Fibroblast of skin of left biceps (primary cell): ENCODE data around the gene SRSF10.
"Not testable (repeated sequence)": the region's sequence is repeated elsewhere in the genome, so short reads cannot be mapped to it uniquely, and the experiment has no call there.

ENCODE experiments used
- DNase-seq, 2 experiments: peaks; one replicate each; pipeline ENCODE4 v3.0.0-alpha.2; 2013; ENCODE audit warnings: low read depth in 2 of 2

The SRSF10 gene

DNA sequence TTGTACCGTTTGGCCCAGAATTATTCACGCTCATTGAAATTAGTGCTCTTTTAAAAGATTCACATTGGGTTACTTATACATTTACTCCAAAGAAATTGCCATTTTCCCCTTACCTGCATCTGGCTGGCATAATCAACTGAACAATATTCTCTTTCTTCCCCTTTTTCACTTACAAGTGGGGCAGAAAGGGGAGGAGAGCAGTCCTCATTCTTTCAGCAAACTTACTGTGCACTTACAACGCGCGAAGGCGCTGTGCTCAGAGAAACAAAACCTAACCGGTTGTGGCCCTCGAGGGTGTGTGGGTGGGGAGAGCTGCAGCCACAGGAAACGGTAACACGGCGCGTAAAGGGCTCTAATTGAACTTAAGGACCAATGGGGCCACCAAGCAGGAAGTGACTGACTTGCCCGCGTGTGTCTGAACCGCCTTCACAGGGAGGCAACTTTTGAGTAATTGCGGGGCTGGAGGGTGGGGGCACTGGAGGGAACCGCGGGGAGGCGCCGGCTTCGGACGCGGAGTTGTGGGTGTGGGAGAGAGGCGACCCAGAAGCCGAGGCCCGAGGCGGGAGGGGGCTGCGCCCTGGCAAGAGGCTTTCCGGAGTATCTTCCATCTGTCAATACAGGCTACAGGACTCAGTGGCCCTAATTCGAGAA, 21.2 kb downstream of the SRSF10 start:
- peak in 1 of 2 experiments; percentile 44 for DNase-seq

DNA sequence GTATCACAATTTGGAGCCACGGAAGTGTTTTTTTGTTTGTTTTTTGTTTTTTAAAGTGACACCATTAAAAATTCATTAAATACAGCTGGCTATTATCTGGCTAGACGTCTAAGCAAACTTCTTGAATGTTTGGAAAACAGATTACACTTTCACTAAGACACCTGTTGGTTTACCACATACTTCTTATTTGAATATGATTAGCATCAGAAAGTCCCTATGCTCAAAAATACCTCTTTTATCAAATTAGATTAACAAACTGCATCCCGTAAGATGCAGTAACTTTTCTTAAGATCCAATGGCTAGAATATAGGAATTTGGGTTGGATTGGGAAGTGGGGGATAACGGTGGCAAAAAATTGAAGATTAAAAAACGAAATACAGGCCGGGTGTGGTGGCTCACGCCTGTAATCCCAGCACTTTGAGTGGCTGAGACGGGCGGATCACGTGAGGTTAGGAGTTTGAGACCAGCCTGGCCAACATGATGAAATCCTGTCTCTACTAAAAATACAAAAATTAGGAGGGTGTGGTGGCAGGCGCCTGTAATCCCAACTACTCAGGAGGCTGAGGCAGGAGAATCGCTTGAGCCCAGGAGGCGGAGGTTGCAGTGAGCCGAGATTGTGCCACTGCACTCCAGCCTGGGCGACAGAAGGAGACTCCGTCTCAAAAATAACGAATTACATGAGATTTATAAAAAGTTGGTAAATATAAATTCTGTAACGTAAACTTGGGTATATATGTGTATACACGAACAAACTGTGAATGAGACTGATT, 21.9 kb downstream of the SRSF10 start:
- DNase-seq = not testable (repeated sequence)

DNA sequence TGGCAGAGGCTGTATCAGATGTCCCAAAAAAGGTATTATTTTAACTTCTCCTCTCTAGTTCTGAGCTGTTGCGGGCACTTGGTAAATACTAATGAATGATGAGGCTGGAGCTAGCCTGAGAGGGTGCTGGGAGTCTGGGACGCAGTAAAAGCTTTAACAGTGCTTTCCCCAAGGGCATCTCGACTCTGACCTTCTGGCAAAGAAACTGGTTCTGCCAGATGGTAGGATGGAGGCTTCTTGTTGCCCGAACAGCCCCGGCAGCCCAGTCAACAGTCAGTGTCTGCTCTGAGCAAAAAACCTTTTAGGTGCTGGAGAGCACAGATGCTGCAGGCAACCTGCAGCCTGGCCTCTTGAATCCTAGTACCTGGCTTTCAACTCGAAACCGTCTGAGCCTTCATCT, 23.0 kb downstream of the SRSF10 start:
- no peak for DNase-seq

DNA sequence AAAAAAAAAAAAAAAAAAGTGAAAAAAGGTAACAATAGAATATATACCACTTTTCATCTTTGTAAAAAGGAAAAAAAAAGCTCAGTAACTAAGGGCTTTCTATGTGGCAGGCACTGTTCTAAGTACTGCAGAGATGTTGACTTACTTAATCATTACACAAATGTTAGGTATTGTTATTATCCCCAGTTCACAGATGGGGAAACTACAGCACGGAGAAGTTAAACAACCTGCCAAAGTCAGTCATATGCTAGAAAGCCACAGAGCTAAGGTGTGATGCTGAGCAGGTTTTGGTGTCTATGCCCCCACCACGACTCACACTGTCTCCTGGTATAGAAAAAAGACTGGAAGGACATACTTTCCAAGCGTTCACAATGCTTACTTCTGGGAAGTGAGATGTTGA, 27.1 kb downstream of the SRSF10 start:
- DNase-seq = no peak

DNA sequence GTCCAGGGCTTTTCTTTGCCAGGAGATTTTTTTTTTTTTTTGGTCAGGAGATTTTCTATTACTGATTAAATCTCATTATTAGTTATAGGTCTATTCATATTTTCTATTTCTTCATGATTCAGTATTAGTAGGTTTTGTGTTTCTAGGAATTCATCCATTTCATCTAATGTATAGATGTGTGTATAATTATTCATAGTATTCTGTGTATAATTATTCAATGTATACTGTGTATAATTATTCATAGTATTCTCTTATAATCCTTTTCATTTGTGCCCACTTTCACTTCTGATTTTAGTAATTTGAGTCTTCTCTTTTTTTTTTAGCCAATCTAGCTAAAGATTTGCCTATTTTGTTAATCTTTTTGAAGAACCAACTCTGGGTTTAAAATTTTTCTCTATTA, 32.8 kb downstream of the SRSF10 start:
- DNase-seq = no peak

DNA sequence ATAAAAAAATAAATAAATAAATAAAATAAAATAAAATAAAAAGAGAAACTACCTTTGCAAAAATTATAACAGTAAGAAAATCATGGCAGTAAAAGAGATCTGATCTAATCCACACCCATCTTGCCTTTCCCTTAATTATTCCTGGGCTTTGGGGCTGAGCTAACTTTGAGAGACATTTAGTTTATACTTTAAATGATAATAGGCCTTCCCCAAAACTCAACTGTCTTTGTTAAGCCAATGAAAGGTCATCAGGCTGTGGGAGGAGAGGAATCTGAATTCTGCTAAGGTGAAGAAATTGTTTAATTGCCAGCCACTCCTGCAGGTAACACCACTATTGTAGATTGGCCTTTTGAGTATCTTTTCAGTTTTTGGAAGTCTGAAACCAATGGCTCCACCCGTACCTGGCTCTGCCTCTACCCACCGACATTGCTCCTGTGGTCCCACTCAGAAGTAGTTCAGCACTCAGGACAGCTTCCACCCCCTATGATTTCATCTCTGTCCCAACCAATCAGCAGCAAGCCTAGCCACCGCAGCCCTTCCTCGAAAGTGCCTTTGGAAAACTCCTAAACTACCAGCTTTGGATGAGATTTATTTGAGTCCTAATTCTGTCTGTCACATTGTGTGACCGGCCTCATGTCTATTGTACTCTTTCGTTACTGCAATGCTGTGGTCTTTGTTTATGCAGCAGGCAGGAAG, 43.5 kb downstream of the SRSF10 start:
- DNase-seq = no peak

DNA sequence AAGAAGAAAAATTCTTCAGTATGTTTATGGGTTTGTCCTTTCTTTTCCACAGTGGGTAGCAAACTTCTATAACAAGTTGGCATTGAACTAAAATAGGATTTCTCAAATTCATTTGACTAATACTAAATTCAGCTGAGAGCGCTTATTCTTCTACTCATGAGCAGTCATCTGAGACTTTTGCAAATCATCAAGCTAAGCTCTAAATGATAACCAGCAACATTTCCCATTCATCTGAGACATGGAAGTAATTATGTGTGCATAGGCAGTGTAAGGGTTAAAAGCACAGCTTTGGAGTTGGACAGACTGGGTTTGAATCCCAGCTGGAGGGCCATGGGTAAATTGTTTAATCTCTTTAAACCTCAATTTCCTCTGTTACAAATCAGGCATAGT, 48.6 kb downstream of the SRSF10 start:
- DNase-seq = no peak

DNA sequence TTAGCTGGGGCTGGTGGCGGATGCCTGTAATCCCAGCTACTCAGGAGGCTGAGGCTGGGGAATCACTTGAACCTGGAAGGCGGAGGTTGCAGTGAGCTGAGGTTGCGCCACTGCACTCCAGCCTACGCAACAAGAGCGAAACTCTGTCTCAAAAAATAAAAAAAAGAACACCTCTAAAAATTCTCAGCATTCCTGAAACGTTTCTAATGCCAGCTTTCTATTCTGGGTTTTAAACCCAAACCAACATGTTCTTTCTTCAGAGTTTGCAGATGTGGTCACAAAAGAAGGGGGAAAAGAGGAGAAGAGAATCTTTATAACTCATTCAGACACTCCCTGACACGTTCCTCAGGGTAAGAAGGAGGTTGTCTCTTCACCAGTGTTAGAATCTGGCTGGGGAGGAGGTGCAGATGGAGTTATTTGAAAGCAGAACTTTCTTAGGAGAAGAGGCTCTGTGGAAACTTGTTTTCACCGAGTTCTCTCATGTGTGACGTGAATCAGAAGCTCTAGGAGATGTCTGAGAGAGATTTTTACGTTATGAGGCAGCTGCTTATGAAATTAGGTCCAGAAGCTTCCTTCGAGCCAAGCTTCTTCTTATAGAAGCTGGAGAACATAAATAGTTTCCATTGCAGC, 49.2 kb downstream of the SRSF10 start:
- DNase-seq = peak; percentile 41

DNA sequence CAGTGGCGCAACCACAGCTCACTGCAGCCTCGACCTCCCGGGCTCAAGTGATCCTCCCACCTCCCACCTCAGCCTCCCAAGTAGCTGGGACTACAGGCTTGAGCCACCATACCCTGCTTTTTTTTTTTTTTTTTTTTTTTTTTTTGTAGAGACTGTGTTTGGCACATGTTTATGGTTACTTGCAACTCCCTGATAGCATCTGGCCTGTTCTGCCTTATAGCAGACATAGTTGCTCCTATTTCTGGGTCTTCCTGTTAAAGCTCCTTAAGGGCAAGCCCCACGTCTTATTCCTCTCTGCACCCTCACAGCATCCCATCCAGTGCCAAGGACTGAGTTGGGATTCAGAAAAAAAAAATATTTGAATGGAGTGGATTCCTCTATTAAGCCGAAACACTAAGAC, 49.9 kb downstream of the SRSF10 start:
- DNase-seq = no peak

DNA sequence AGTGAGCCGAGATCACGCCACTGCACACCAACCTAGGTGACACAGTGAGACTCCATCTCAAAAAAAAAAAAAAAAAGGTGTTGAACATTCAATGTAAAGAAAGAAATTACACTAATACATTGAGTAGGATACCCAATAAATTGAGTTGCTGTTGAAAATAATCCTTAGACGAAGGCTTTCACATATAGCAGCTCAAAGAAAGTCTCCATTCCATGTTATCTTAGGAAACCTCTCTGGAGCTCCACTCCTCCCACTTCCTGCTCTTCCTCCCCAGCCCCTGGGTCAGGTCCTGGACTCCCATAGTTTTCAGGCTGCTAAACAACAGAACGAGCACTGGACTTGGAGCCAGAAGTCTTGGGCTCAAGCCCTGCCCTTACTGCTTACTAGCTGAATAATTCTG, 51.3 kb downstream of the SRSF10 start:
- no peak for DNase-seq

DNA sequence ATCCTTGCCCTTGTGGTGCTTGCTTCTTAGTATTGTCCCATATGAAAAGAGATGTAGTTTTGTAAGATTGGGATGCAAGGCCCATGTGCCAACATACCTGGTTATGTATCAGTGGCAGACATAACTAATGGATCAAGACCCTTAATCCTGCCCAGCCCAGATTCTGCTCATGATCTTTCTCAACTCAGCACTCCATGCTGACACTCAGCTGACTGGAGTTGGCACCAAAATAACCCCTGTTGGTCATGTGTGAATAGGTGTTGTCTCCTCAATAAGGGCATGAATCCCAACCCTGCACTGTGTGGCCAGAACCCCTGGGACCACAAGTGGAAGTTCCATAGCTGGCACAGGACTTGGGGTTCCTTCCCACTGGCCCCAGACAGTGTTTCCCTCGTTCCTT, 53.0 kb downstream of the SRSF10 start:
- DNase-seq = no peak

DNA sequence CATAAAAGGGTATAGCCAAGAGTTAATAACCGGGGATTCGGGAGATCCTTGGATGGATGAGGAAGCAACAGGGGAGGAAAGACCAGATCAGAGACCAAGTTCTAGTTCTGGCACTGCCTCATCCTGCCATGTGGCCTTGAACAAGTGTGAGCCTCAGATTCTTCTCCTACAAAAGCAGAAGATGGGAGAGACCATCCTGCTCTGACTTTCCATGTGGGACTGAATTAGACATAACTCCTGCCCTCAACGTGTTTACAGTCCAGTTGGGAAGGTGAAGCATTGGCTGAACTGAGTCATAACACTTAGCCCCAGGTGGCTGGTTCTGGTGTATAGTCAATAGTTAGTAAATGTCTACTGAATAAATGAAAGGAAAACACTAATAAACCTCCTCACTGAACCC, 54.8 kb downstream of the SRSF10 start:
- DNase-seq = no peak

DNA sequence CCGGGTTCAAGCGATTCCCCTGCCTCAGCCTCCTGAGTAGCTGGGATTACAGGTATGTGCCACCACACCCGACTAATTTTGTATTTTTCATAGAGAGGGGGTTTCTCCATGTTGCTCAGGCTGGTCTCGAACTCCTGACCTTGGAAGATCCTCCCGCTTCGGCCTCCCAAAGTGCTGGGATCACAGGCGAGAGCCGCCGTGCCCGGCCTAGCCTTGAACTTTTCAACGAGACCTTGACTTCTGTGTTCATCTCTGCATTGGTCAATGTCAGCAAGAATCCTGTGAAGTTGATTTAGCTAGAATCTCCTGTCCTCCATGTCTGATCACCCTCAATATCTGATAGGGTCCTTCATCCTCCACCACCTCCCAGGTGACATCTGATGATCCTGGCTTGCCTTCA, 55.5 kb downstream of the SRSF10 start:
- no peak for DNase-seq

DNA sequence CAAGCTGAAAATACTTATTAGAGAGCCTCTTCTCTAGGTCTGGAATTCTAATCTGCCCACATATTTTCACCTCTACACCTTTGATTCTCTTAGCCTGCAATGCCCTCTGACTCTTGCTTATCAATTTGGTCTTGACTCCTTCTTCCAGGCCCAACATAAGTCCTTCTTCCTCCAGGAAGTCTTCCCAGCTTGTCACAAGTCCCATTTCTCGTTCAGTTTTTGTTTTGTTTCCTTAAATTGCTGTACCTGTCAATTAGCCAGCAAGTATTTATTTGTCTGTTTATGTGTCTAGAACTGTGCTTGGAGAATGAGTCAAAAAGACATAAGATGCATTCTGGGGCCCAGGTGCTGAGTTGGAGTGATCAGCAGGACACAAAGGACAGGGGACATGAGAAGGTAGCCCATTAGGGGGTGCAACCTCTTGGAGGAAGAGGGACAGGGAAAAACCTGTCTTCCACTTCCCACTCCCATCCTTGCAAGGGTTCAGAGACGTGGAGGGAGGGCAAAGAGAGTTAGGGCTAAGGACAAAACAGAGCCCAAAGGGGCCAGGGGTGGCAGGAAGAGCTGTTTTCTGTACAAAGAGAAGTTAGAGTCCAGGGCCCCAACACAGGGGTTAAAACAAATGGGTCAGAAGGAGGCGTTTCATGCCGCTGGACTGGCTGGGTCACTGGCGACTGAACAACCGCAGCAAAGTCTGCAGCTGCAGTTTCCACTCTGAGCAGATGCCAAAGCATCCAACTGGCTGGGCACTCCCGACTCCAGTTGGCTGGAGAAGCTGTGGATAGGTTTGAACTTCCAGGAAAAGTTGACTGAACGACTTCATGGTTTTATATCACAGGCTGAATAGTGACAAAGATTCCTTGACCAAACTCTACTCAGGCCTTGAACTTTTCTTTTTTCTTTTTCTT, 56.3 kb downstream of the SRSF10 start:
- no peak for DNase-seq

DNA sequence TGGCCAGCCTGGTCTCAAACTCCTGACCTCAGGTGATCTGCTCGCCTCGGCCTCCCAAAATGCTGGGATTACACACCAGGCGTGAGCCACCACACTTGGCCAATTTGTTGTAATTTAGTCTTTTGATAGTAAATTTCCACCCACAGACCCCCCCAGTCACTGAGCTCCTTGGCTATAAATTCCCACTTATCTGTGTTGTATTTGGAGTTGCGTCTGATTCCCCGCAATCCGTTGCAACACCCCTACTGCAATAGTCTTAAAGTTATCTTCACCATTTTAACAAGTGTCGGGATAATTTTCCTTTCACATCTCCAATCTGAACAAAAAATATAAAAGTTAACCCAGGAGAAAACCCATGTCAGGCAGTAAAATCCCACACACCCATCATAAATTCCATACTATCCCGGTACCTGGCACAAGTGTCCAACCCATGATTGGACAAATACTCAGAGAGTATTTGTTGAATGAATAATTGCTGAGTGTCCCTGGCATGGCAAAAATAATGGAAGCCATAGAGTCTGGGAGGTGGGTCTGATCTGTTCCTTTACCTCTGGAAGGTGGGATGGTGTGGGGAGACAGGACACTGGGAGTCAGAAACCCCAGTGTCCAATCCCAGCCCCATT, 57.7 kb downstream of the SRSF10 start:
- no peak for DNase-seq

DNA sequence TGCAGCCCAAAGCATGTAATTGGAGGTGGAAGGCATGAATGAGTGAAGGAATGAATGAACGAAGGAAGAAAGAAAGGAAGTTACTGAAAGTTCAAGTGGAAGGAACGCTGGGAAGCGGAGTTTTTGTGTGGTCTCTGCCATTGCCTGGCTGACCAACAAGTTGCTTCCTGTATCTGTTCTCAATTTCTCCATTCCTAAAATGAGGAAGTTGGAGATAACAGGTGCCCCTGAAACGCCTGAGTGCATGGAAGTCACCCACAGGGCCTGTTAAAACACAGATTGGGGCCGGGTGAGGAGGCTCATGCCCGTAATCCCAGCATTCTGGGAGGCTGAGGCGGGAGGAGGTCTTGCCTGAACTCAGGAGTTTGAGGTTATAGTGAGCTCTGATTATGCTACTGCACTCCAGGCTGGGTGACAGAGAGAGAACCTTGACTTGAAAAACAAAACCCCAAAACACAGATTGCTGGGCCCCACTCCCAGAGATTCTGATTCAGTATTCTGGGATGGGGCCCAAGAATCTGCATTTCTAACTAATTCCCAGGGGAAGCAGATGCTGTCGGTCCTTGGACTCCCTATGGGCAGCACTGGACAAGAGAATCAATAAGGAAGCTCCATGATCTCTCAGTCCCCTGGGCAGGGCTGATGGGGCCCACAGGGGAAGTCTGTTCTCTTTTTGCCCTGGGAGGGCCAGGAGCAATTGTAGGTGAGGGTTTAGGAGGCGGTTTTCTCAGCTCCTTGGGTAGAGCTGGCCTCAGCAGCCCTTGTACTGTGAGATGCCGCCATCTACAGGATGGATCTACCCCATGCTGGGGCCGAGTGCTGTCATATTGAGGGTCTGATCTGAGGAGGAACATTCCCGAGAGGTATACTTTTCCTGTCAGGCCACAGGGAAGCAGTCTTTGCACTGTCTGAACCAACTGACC, 63.7 kb downstream of the SRSF10 start:
- DNase-seq = peak; percentile 8 to 13

DNA sequence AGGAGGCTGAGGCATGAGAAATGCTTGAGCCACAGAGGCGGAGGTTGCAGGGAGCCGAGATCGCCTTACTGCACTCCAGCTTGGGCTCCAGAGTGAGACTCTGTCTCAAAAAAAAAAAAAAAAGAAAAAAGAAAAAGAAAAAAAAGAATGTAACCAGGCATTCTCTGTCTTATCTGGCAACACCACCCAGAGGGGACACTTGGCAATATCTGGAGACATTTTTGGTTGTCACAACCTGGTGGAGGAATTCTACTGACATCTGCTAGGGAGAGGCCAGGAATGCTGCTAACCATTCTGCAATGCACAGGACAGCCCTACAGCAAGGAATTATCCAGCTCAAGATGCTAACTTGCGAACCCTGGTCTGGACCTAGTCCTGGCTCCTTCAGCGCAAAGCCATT, 64.7 kb downstream of the SRSF10 start:
- DNase-seq = no peak

DNA sequence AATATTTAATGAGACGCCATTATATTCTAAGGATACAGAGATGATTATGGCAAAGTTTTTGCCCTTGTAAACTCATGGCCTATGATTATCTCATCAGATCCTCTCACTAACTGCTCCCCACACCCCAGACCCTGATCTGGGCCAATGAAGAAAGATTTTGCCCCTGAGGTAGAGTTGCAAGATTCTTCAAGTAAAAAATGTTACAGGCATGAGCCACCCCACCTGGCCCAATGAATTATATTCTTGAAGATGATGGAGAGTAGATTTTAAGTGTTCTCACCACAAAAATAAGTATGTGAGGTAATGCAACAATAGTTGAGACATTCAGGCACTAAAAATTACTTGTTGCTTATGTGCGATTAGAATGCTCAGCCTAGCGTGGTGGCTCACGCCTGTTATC, 65.2 kb downstream of the SRSF10 start:
- DNase-seq = no peak
